ENCODE results near the gene DPP4. TPM values are rescaled to one million over a fixed set of nuclear protein-coding genes. Genes with fewer than 3 reads are reported as not detected.

DPP4 gene
- total RNA-seq, 1 donor from 2014 or later: 0.82 TPM

DNA sequence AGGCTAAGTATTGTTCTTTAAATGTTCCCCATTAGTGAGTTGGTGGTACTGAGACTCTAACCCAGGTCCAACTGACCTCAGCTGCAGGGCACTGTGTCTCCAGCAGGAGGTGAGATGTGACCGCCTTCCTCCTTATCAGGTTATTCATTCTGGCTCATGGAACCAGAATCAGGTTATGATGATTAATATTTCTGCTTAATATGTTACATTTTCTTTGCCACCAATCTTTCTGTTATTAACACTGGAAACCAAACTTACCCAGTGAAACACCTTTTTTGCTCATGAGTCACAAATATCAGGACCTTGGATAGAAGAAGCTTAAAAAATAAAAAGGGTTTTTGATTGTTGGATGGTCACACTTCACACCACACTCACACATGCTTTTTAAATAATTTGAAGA, 85.4 kb downstream of the DPP4 start:
- TF ChIP-seq, protein P1, sequence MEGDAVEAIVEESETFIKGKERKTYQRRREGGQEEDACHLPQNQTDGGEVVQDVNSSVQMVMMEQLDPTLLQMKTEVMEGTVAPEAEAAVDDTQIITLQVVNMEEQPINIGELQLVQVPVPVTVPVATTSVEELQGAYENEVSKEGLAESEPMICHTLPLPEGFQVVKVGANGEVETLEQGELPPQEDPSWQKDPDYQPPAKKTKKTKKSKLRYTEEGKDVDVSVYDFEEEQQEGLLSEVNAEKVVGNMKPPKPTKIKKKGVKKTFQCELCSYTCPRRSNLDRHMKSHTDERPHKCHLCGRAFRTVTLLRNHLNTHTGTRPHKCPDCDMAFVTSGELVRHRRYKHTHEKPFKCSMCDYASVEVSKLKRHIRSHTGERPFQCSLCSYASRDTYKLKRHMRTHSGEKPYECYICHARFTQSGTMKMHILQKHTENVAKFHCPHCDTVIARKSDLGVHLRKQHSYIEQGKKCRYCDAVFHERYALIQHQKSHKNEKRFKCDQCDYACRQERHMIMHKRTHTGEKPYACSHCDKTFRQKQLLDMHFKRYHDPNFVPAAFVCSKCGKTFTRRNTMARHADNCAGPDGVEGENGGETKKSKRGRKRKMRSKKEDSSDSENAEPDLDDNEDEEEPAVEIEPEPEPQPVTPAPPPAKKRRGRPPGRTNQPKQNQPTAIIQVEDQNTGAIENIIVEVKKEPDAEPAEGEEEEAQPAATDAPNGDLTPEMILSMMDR (conservative IDR thresholded peaks at IDR 0.05): peak; percentile 40
- H3K27ac Mint-ChIP-seq (ENCODE audit: unreplicated experiment): no peak overlapping the region
- no peaks in the 10 kb centered on the region for H3K27me3 Mint-ChIP-seq (ENCODE audit: low read depth)
- H3K4me3 Mint-ChIP-seq: no peak overlapping the region
- DNase-seq (ENCODE audit: low read depth, low spot score): no peak
- H3K4me1 Mint-ChIP-seq: peaks cover 4% of the 10 kb centered on the region
- no peaks in the 10 kb centered on the region for H3K9me3 Mint-ChIP-seq
- H3K36me3 Mint-ChIP-seq (ENCODE audit: low read depth): no peaks in the 10 kb centered on the region

DNA sequence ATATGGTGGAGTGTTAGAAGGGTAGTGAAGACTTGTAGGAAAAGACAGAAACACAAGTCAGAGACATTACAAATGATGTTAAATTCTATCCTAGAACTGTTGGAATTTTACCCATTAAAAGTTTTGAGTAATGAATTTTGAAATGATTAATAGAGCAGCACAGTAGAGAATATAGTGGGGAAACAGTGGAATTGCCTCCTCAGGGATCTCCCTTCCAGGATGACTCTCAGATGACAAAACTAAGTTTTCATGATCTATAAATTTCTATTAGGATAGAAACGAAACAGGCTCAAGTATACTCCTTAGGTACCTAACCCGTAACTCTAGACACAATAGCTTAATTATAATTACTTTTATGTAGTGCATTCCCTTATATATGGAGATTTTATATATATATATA, 86.7 kb downstream of the DPP4 start:
- no peaks in the 10 kb centered on the region for H3K27me3 Mint-ChIP-seq (ENCODE audit: low read depth)
- no peak overlapping the region for H3K4me3 Mint-ChIP-seq
- H3K9me3 Mint-ChIP-seq: no peaks in the 10 kb centered on the region
- DNase-seq (ENCODE audit: low read depth, low spot score): no peak
- TF ChIP-seq, protein P1 (conservative IDR thresholded peaks at IDR 0.05): no peak
- no peak overlapping the region for H3K27ac Mint-ChIP-seq (ENCODE audit: unreplicated experiment)
- H3K4me1 Mint-ChIP-seq: no peaks in the 10 kb centered on the region
- H3K36me3 Mint-ChIP-seq (ENCODE audit: low read depth): no peaks in the 10 kb centered on the region

GRCh38 chr2:161983866-161984265, 90.1 kb downstream of the DPP4 start:
- H3K9me3 Mint-ChIP-seq: no peaks in the 10 kb centered on the region
- no peak overlapping the region for H3K4me3 Mint-ChIP-seq
- H3K4me1 Mint-ChIP-seq: no peaks in the 10 kb centered on the region
- H3K36me3 Mint-ChIP-seq (ENCODE audit: low read depth): no peaks in the 10 kb centered on the region
- H3K27me3 Mint-ChIP-seq (ENCODE audit: low read depth): no peaks in the 10 kb centered on the region
- H3K27ac Mint-ChIP-seq (ENCODE audit: unreplicated experiment): no peak overlapping the region
- no peak for DNase-seq (ENCODE audit: low read depth, low spot score)
- TF ChIP-seq, protein P1 (conservative IDR thresholded peaks at IDR 0.05): no peak

DNA sequence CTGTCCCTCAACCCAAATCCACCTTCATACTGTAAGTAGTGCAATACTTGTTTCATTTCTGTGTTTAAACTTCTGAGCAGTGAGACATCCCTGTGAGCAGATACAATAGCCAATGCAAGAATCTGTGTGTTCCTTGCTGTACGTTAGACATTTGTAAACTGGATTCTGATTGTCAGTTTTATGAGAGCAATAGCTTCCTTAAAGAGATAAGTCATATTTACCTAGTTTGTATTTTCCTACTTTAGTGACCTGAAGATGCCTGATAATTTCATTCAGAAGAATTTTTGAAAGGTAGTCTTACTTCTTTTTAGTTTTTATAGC, 90.7 kb downstream of the DPP4 start:
- TF ChIP-seq, protein P1 (conservative IDR thresholded peaks at IDR 0.05): no peak
- H3K4me1 Mint-ChIP-seq: no peaks in the 10 kb centered on the region
- no peak overlapping the region for H3K4me3 Mint-ChIP-seq
- no peak for DNase-seq (ENCODE audit: low read depth, low spot score)
- no peaks in the 10 kb centered on the region for H3K27me3 Mint-ChIP-seq (ENCODE audit: low read depth)
- H3K9me3 Mint-ChIP-seq: no peaks in the 10 kb centered on the region
- H3K36me3 Mint-ChIP-seq (ENCODE audit: low read depth): no peaks in the 10 kb centered on the region
- H3K27ac Mint-ChIP-seq (ENCODE audit: unreplicated experiment): no peak overlapping the region

GRCh38 chr2:161982548-161983330, 91.3 kb downstream of the DPP4 start:
- TF ChIP-seq, protein P1 (conservative IDR thresholded peaks at IDR 0.05): no peak
- no peaks in the 10 kb centered on the region for H3K4me1 Mint-ChIP-seq
- H3K27me3 Mint-ChIP-seq (ENCODE audit: low read depth): no peaks in the 10 kb centered on the region
- no peak overlapping the region for H3K27ac Mint-ChIP-seq (ENCODE audit: unreplicated experiment)
- no peaks in the 10 kb centered on the region for H3K36me3 Mint-ChIP-seq (ENCODE audit: low read depth)
- no peaks in the 10 kb centered on the region for H3K9me3 Mint-ChIP-seq
- DNase-seq (ENCODE audit: low read depth, low spot score): no peak
- H3K4me3 Mint-ChIP-seq: no peak overlapping the region

Data from neural crest cell (in vitro differentiated cells).